ACHN (cell line): ENCODE results near the gene C13orf42.

ENCODE experiments used
- DNase-seq: peaks from one replicate; pipeline ENCODE4 v3.0.0-alpha.2; 2015
- in situ Hi-C: cut with HindIII; loops from 2 replicates; pipeline ENCODE4 v1.10.0; 2017; ENCODE audit warnings: low sequenced_read_pairs, low pct_ligation_motif_present, low pct_unique_long_range_greater_than_20kb

Gene C13orf42

DNA sequence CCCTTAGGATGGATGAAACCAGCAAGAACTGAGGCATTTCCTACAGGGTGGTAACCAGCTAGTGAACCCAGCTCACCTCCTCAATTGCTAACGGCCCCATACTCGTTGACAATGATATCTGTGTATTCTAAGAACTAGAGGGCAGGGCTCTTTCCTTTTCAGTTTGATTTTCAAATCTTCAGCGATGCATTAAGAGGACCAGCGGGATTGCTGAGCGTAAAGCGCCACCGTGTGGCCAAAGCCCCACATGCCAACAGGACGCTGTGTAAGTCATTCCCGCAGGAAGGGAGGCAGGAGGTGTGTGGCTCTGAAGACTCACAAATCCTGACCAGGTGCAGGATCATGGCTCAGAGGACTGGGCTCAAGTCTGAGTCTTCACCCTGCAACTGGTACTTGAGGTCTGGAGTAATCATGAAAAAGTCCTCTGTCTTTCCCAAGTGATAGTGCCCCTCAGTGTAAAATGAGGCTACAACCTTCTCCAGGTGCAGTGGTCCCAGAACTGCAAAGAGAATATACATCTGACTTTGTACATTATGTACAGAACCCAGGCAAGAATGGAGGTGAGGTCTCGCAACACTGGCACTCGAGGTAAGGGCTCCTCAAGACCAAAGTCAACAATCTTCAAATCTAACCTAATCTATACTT, 40.9 kb downstream of the C13orf42 start:
- in situ Hi-C loops = no loop called here
- DNase-seq = peak; percentile 75

- no peak for DNase-seq
- in situ Hi-C loops = no loop called here
These were observed 42.6 kb downstream of the C13orf42 start for GRCh38 chr13:51068501-51068900.

DNA sequence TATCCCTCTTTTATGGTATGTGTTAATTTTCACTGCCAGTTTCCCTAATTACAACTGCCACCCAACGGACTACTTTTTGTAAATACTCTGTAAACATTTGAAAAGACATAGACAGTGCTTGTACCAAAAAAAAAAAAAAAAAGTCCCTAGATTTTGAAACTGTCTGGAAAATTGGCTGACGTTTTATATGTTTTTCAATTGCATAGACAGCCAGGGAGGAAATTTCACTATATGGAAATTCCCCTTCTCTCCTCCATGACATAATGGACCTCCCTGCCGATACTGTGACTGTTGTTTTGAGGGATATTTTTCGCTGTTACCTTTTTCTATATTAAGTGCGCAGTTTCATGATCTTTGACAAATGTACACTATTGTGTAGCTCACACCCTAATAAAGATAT, 43.4 kb downstream of the C13orf42 start:
- no peak for DNase-seq
- in situ Hi-C loops = no loop called here

GRCh38 chr13:51067210-51067701, 43.8 kb downstream of the C13orf42 start:
- no peak for DNase-seq
- in situ Hi-C loops = no loop called here

GRCh38 chr13:51066091-51066831, 44.8 kb downstream of the C13orf42 start:
- DNase-seq = no peak
- in situ Hi-C loops = no loop called here

- in situ Hi-C loops = no loop called here
- DNase-seq = no peak
These were observed 45.5 kb downstream of the C13orf42 start for GRCh38 chr13:51065372-51066090.

- in situ Hi-C loops = no loop called here
- DNase-seq = no peak
These were observed 46.3 kb downstream of the C13orf42 start for GRCh38 chr13:51064753-51065152.

- DNase-seq = no peak
- in situ Hi-C loops = no loop called here
These were observed 47.2 kb downstream of the C13orf42 start for GRCh38 chr13:51063909-51064308.

GRCh38 chr13:51058461-51059167, 52.5 kb downstream of the C13orf42 start:
- no peak for DNase-seq
- in situ Hi-C loops = no loop called here

GRCh38 chr13:51057906-51058305, 53.2 kb downstream of the C13orf42 start:
- in situ Hi-C loops = no loop called here
- DNase-seq = no peak

GRCh38 chr13:51057001-51057400, 54.1 kb downstream of the C13orf42 start:
- in situ Hi-C loops = no loop called here
- DNase-seq = no peak

DNA sequence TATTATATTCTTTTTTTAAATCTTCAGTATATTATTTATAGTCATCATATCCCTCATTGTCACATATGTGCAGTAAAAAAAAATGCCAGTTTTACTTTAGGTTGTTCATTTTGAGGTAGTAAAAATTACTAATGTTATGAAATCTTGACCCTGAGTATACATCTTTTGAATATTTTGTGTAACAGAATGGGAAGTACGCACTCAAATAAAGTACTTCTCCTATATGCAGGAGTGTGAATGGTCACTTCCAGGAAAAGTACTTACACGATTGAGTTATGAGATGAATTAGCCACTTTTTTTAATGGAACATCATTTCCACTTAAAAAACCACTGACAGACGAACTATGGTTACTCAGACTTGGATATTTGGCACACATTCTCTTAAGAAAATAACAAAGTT, 58.5 kb downstream of the C13orf42 start:
- no peak for DNase-seq
- in situ Hi-C loops = no loop called here

- in situ Hi-C loops = no loop called here
- no peak for DNase-seq
These were observed 60.8 kb downstream of the C13orf42 start for GRCh38 chr13:51050021-51050830.

- no peak for DNase-seq
- in situ Hi-C loops = no loop called here
These were observed 62.5 kb downstream of the C13orf42 start for GRCh38 chr13:51048616-51049015.

DNA sequence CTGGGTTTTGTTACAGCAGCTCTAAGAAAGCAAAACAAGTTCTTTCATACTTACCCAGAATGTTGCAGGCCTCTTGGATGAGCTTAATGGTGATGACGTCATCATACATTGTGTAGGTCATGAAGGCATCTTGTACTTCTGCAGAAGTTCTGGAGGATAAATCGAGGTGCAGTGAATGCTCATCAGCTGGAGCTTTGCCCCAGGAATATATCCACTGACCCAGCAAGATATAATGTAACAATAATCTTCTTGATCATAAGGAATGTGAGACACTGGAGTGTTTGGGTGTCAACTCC, 63.0 kb downstream of the C13orf42 start:
- DNase-seq = no peak
- in situ Hi-C loops = no loop called here

GRCh38 chr13:51047434-51048165, 63.5 kb downstream of the C13orf42 start:
- DNase-seq = no peak

DNA sequence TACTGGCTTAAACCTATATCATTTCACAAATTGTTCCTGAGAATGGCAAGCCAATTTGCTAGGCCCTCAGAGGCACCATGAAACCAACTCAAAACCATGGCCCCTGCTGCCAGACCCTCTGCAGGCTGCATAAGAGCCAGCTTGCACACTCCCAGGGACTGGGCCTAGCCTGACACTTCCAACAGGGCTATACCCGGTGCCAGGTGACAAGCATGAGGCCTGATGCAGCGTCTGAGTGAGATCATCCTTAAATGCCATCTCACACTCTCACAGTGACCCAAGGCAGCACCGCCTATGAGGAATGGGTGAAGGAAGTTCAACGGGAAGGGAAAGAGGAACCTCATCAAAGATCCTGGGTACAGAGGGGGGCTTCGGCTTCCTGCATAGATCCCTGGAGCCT, 65.6 kb downstream of the C13orf42 start:
- DNase-seq = no peak
- in situ Hi-C loops = no loop called here

More at GRCh38 chr13:51047434-51048165, 63.5 kb downstream of the C13orf42 start:
- in situ Hi-C loops = no loop called here
